Naive thymus-derived CD4-positive, alpha-beta T cell (primary cell): ENCODE results near the gene EFHC1. TPM values are rescaled to one million over a fixed set of nuclear protein-coding genes. Genes with fewer than 3 reads are reported as not detected.
"Not testable (repeated sequence)": the region's sequence is repeated elsewhere in the genome, so short reads cannot be mapped to it uniquely, and the experiment has no call there.

Experiments used
- ATAC-seq: fragments of 150-1000 bp; cut with Tn5 transposase; 2 replicates; pipeline ENCODE4 v1.10.0; 2021; ENCODE audit warnings: mild to moderate bottlenecking, moderate library complexity
- CTCF ChIA-PET: fragments of 350-600 bp; sonication (Branson Sonifier 250); formaldehyde crosslinking; loops from one replicate; lab custom pipeline; 2021; ENCODE audit warnings: antibody characterized with exemption; lab: Charles Lee
- POLR2A ChIA-PET: fragments of 350-600 bp; sonication (Branson Sonifier 250); formaldehyde crosslinking; loops from one replicate; lab custom pipeline; 2021; ENCODE audit warnings: antibody characterized with exemption, inconsistent platforms; lab: Charles Lee
- DNase-seq, 9 donors: peaks; one replicate each; pipeline versions ENCODE4 v3.0.0 to v3.0.0-alpha.2; 2020 to 2022; ENCODE audit warnings: mixed read lengths in 1 of 9
- H3K27ac ChIP-seq: one replicate; pipeline ENCODE4 v1.7.0; 2013; ENCODE audit warnings: mild to moderate bottlenecking, low read depth, low read length, moderate library complexity
- H3K27me3 ChIP-seq, 2 donors: one replicate each; pipeline ENCODE4 v1.7.0; 2013; ENCODE audit warnings: low read length in 2 of 2, mild to moderate bottlenecking in 2 of 2, moderate library complexity in 2 of 2; ENCODE audit not compliant: control insufficient read depth in 2 of 2, insufficient read depth in 2 of 2
- H3K36me3 ChIP-seq, 3 experiments: 1 replicate in 2 of 3; 2 replicates in 1 of 3; pipeline ENCODE4 v1.7.0; 2013; ENCODE audit warnings: low read length in 3 of 3, mild to moderate bottlenecking in 3 of 3, moderate library complexity in 1 of 3; ENCODE audit not compliant: insufficient read depth in 3 of 3, control insufficient read depth in 2 of 3
- H3K4me1 ChIP-seq, 2 donors: one replicate each; pipeline ENCODE4 v1.7.0; 2013; ENCODE audit warnings: low read length in 2 of 2, mild to moderate bottlenecking in 2 of 2, moderate library complexity in 1 of 2; ENCODE audit not compliant: control insufficient read depth in 2 of 2, insufficient read depth in 2 of 2
- H3K4me3 ChIP-seq: 2 replicates; pipeline ENCODE4 v1.7.0; 2013; ENCODE audit warnings: mild to moderate bottlenecking, low read length
- H3K9me3 ChIP-seq, 3 experiments: 1 replicate in 2 of 3; 2 replicates in 1 of 3; pipeline ENCODE4 v1.7.0; 2013; ENCODE audit warnings: low read length in 3 of 3; ENCODE audit not compliant: control insufficient read depth in 2 of 3
- H3K27ac Mint-ChIP-seq, 9 donors: one replicate each; pipeline ENCODE4 v1.8.0; 2020 to 2022; ENCODE audit warnings: mixed read lengths in 9 of 9, mild to moderate bottlenecking in 8 of 9, moderate library complexity in 5 of 9, inconsistent platforms in 2 of 9
- H3K27me3 Mint-ChIP-seq, 5 donors: one replicate each; pipeline ENCODE4 v1.8.0; 2021 to 2022; ENCODE audit warnings: mixed read lengths in 5 of 5, mild to moderate bottlenecking in 1 of 5
- H3K36me3 Mint-ChIP-seq, 5 donors: one replicate each; pipeline ENCODE4 v1.8.0; 2020 to 2022; ENCODE audit warnings: mixed read lengths in 5 of 5, mild to moderate bottlenecking in 3 of 5, inconsistent platforms in 1 of 5
- H3K4me1 Mint-ChIP-seq, 7 donors: one replicate each; pipeline ENCODE4 v1.8.0; 2020 to 2022; ENCODE audit warnings: mixed read lengths in 7 of 7, mild to moderate bottlenecking in 3 of 7, inconsistent platforms in 1 of 7
- H3K4me3 Mint-ChIP-seq, 10 donors: one replicate each; pipeline ENCODE4 v1.8.0; 2020 to 2022; ENCODE audit warnings: mild to moderate bottlenecking in 10 of 10, mixed read lengths in 10 of 10, moderate library complexity in 6 of 10, inconsistent platforms in 2 of 10
- H3K9me3 Mint-ChIP-seq, 11 donors: one replicate each; pipeline ENCODE4 v1.8.0; 2020 to 2022; ENCODE audit warnings: mixed read lengths in 11 of 11, mild to moderate bottlenecking in 4 of 11, inconsistent platforms in 1 of 11, moderate library complexity in 1 of 11
- intact Hi-C, 2 donors: fragments of 100-400 bp; cut with micrococcal nuclease; formaldehyde crosslinking; loops; one replicate each; pipeline ENCODE4 v1.15.1; 2023
- polyA plus RNA-seq, 2 donors: library from polyadenylated mRNA; unstranded; fragments of 300-500 nt; fragmentation: Illumina TruSeq; gene quantifications; one replicate each; pipeline ENCODE4 v1.2.3, GENCODE V29; 2021
- total RNA-seq, 6 experiments: library from RNA in 5 of 6; stranded (reverse) in 5 of 6; gene quantifications; 1 replicate in 5 of 6; 2 replicates in 1 of 6; pipeline ENCODE4 v1.2.3 and lab custom pipeline; 2021 to 2026

EFHC1 gene
- total and polyA plus RNA-seq, 7 experiments from 2014 or later, result 1.9 to 13.8 (median 5.8) TPM

- no peak overlapping the region for H3K4me3 ChIP-seq
- DNase-seq (no peak), ATAC-seq (no peak)
- ChIA-PET POLR2A (no interaction called here), CTCF (no interaction called here)
- no peaks in the 10 kb centered on the region for H3K36me3 Mint-ChIP-seq
- peaks cover 0 to 5% (median 0%) of the 10 kb centered on the region in 5 donors for H3K27me3 Mint-ChIP-seq
- H3K27me3 ChIP-seq, result no peaks in the 10 kb centered on the region
- no peak overlapping the region for H3K27ac ChIP-seq
- intact Hi-C loops, result loop anchor here in 1 of 2 donors (5.0 kb wide), 1 partner anchor 260 kb away; no protein-coding TSS in a partner anchor
- H3K36me3 ChIP-seq, result peaks cover 0 to 3% (median 0%) of the 10 kb centered on the region in 3 experiments
- H3K9me3 Mint-ChIP-seq, result no peaks in the 10 kb centered on the region
- H3K4me1 ChIP-seq, result peaks cover 12 to 13% of the 10 kb centered on the region in 2 donors
- peaks cover 5 to 15% (median 10%) of the 10 kb centered on the region in 7 donors for H3K4me1 Mint-ChIP-seq
- no peaks in the 10 kb centered on the region for H3K9me3 ChIP-seq
- H3K4me3 Mint-ChIP-seq, result no peak overlapping the region
- no peak overlapping the region for H3K27ac Mint-ChIP-seq
Measured at GRCh38 chr6:52422156-52422555, 2.0 kb downstream of the EFHC1 start.

DNA sequence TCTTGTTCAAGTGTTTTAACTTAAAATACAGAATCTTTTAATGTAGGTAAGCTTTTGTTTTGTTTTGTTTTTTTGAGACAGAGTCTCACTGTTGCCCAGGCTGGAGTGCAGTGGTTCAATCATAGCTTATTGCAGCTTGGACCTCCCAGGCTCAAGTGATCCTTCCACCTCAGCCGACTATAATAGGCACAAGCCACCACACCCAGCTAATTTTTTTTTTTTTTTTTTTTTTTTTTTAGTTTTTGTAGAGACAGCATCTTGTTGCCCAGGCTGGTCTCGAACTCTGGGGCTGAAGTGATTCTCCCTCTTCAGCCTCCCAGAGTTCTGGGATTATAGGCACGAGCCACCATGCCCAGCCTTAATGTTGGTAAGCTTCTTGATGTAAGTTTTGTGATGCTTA, 3.3 kb downstream of the EFHC1 start:
- no peaks in the 10 kb centered on the region for H3K27me3 ChIP-seq
- H3K4me1 Mint-ChIP-seq, result peaks cover 0 to 9% (median 6%) of the 10 kb centered on the region in 7 donors
- ATAC-seq, result no peak
- H3K9me3 Mint-ChIP-seq, result no peaks in the 10 kb centered on the region
- no peak overlapping the region for H3K27ac Mint-ChIP-seq
- H3K36me3 Mint-ChIP-seq, result no peaks in the 10 kb centered on the region
- no peak for DNase-seq
- H3K4me3 ChIP-seq, result no peak overlapping the region
- no peaks in the 10 kb centered on the region for H3K9me3 ChIP-seq
- H3K4me3 Mint-ChIP-seq, result no peak overlapping the region
- peaks cover 12 to 13% of the 10 kb centered on the region in 2 donors for H3K4me1 ChIP-seq
- CTCF ChIA-PET, result interaction anchor here (0.5 kb wide), 1 partner anchor 209 kb away, joined by 3 read pairs; no protein-coding TSS in a partner anchor
- H3K36me3 ChIP-seq, result peaks cover 0 to 3% (median 0%) of the 10 kb centered on the region in 3 experiments
- no peak overlapping the region for H3K27ac ChIP-seq
- peaks cover 0 to 7% (median 0%) of the 10 kb centered on the region in 5 donors for H3K27me3 Mint-ChIP-seq
- POLR2A ChIA-PET, result interaction anchor here (1.2 kb wide), 1 partner anchor 238 kb away, joined by 4 read pairs; no protein-coding TSS in a partner anchor
- intact Hi-C loops, result loop anchor here in 1 of 2 donors (5.0 kb wide), 1 partner anchor 261 kb away; no protein-coding TSS in a partner anchor

DNA sequence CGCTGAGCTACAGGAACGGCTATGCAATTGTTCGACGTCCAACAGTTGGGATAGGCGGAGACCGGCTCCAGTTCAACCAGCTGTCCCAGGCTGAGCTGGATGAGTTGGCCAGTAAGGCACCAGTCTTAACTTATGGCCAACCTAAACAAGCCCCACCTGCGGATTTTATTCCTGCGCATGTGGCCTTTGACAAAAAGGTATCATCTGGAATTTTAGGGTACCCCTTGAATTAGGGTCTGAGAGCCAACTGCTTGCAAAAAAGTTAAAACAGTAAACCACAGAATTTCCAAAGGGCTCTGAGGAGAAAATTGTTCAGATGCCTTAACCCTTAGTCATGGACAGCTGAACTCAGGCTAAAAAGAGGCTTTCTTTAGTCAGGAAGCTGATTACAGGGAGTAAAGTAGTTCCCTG, 3.8 kb downstream of the EFHC1 start:
- Histone ChIP-seq H3K36me3 (peaks cover 0 to 3% (median 0%) of the 10 kb centered on the region in 3 experiments), H3K4me1 (peaks cover 12 to 13% of the 10 kb centered on the region in 2 donors), H3K27me3 (no peaks in the 10 kb centered on the region), H3K9me3 (no peaks in the 10 kb centered on the region), H3K27ac (no peak overlapping the region), H3K4me3 (no peak overlapping the region)
- Mint-ChIP-seq H3K27me3 (peaks cover 0 to 9% (median 0%) of the 10 kb centered on the region in 5 donors), H3K27ac (no peak overlapping the region), H3K4me3 (no peak overlapping the region), H3K4me1 (peaks cover 0 to 8% (median 6%) of the 10 kb centered on the region in 7 donors), H3K9me3 (no peaks in the 10 kb centered on the region), H3K36me3 (no peaks in the 10 kb centered on the region)
- ChIA-PET CTCF (no interaction called here), POLR2A (interaction anchor here (1.2 kb wide), 1 partner anchor 238 kb away, joined by 4 read pairs; no protein-coding TSS in a partner anchor)
- intact Hi-C loops, result loop anchor here in 1 of 2 donors (5.0 kb wide), 1 partner anchor 262 kb away; no protein-coding TSS in a partner anchor
- DNase-seq, result no peak
- ATAC-seq, result no peak

GRCh38 chr6:52424513-52424912, 4.4 kb downstream of the EFHC1 start:
- Mint-ChIP-seq H3K4me3 (no peak overlapping the region), H3K27ac (no peak overlapping the region), H3K36me3 (peaks cover 0 to 2% (median 0%) of the 10 kb centered on the region in 5 donors), H3K9me3 (peaks cover 0 to 2% (median 0%) of the 10 kb centered on the region in 11 donors), H3K27me3 (peaks cover 0 to 14% (median 0%) of the 10 kb centered on the region in 5 donors), H3K4me1 (peaks cover 0 to 3% (median under 1%) of the 10 kb centered on the region in 7 donors)
- no peaks in the 10 kb centered on the region for H3K27me3 ChIP-seq
- ChIA-PET POLR2A (no interaction called here), CTCF (no interaction called here)
- no peaks in the 10 kb centered on the region for H3K9me3 ChIP-seq
- H3K27ac ChIP-seq, result no peak overlapping the region
- peaks cover 8 to 10% of the 10 kb centered on the region in 2 donors for H3K4me1 ChIP-seq
- peaks cover 0 to 3% (median 0%) of the 10 kb centered on the region in 3 experiments for H3K36me3 ChIP-seq
- ATAC-seq (no peak), DNase-seq (no peak)
- intact Hi-C loops, result loop anchor here in 1 of 2 donors (5.0 kb wide), 1 partner anchor 262 kb away; no protein-coding TSS in a partner anchor
- H3K4me3 ChIP-seq, result no peak overlapping the region

DNA sequence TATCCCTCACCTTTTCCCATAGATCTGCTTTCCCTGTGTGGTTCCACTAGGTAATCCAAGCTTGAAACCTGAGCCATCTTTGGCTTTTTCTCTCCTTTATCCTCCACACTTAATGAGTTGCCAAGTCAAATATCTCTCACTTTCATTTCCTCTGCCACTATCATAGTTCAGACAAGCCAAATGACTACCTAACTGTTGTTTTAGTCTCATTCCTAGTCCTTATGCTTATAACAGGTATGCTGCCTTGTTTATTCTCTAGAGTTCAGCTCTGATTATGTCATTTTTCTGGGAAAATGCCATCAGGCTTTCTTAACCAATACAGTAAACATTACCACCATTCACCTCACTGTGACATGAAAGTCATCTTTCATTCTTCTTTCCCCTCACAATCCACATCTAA, 6.5 kb downstream of the EFHC1 start:
- no peak overlapping the region for H3K27ac ChIP-seq
- no peaks in the 10 kb centered on the region for H3K27me3 ChIP-seq
- CTCF ChIA-PET, result no interaction called here
- Mint-ChIP-seq H3K9me3 (peaks cover 0 to 2% (median 0%) of the 10 kb centered on the region in 11 donors), H3K36me3 (peaks cover 0 to 9% (median 1%) of the 10 kb centered on the region in 5 donors), H3K27ac (no peak overlapping the region), H3K4me3 (no peak overlapping the region), H3K4me1 (peaks cover 2 to 9% (median 6%) of the 10 kb centered on the region in 7 donors), H3K27me3 (peaks cover 0 to 17% (median 0%) of the 10 kb centered on the region in 5 donors)
- H3K4me1 ChIP-seq, result no peaks in the 10 kb centered on the region
- DNase-seq, result no peak
- H3K36me3 ChIP-seq, result no peaks in the 10 kb centered on the region
- POLR2A ChIA-PET, result no interaction called here
- intact Hi-C loops, result no loop called here
- no peak overlapping the region for H3K4me3 ChIP-seq
- ATAC-seq, result no peak
- H3K9me3 ChIP-seq, result no peaks in the 10 kb centered on the region

GRCh38 chr6:52433294-52433693, 13.2 kb downstream of the EFHC1 start:
- H3K4me3 ChIP-seq, H3K4me1 ChIP-seq, H3K27ac Mint-ChIP-seq, DNase-seq, H3K4me3 Mint-ChIP-seq, H3K9me3 ChIP-seq, CTCF ChIA-PET, H3K27ac ChIP-seq, H3K27me3 ChIP-seq, intact Hi-C loops, ATAC-seq, H3K9me3 Mint-ChIP-seq, H3K36me3 ChIP-seq: not testable (repeated sequence)
- H3K4me1 Mint-ChIP-seq, result peaks cover 0 to 11% (median 6%) of the 10 kb centered on the region in 7 donors
- POLR2A ChIA-PET, result interaction anchor here (0.6 kb wide), 1 partner anchor 17 kb away, joined by 3 read pairs; no protein-coding TSS in a partner anchor
- peaks cover 0 to 17% (median 4%) of the 10 kb centered on the region in 5 donors for H3K36me3 Mint-ChIP-seq
- peaks cover 0 to 20% (median 0%) of the 10 kb centered on the region in 5 donors for H3K27me3 Mint-ChIP-seq
